GM12878 (cell line): ENCODE results near the gene SMCO4. TPM values are rescaled to one million over a fixed set of nuclear protein-coding genes. Genes with fewer than 3 reads are reported as not detected.
A peak's percentile ranks its signal among the peaks of the same experiment; 100 is the strongest.

Experiments used
- CEBPB ChIP-seq, 2 experiments: fragments of 150-350 bp in 1 of 2; IDR thresholded peaks; 2 replicates each; pipeline ENCODE4 v1.6.1; 2012 to 2014; ENCODE audit warnings: low read depth in 2 of 2, low read length in 2 of 2, borderline replicate concordance in 1 of 2, inconsistent platforms in 1 of 2
- CHD4 ChIP-seq: fragments of 200-600 bp; sonication (generic); IDR thresholded peaks from 2 replicates; pipeline ENCODE4 v1.6.1; 2016; ENCODE audit warnings: mild to moderate bottlenecking
- CTCF ChIP-seq, 3 experiments: IDR thresholded peaks in 2 of 3; conservative IDR thresholded peaks in 1 of 3; 2 replicates each; pipeline ENCODE4 v1.5.1; 2011; ENCODE audit warnings: low read depth in 3 of 3, low read length in 3 of 3, mild to moderate bottlenecking in 3 of 3, control low read depth in 2 of 3, moderate library complexity in 2 of 3, inconsistent platforms in 1 of 3, mixed read lengths in 1 of 3; ENCODE audit not compliant: control insufficient read depth in 2 of 3, insufficient read depth in 1 of 3; ENCODE audit errors: extremely low read depth in 1 of 3
- HCFC1 ChIP-seq: fragments of 150-350 bp; IDR thresholded peaks from 2 replicates; pipeline ENCODE4 v1.6.1; 2014; ENCODE audit warnings: low read length
- HDAC6 ChIP-seq: fragments of 200-600 bp; sonication (generic); IDR thresholded peaks from one replicate; pipeline ENCODE4 v1.8.0; 2017; ENCODE audit warnings: antibody characterized with exemption; ENCODE audit not compliant: unreplicated experiment
- LARP7 ChIP-seq: fragments of 450-650 bp; IDR thresholded peaks from 2 replicates; pipeline ENCODE4 v1.6.1; 2017; ENCODE audit warnings: mild to moderate bottlenecking
- MAX ChIP-seq: IDR thresholded peaks from 2 replicates; pipeline ENCODE4 v1.6.1; 2012; ENCODE audit warnings: low read depth, low read length, improper control_type of control experiment
- NR2C1 ChIP-seq: fragments of 450-650 bp; IDR thresholded peaks from 2 replicates; pipeline ENCODE4 v1.6.1; 2017; ENCODE audit warnings: antibody characterized with exemption, mild to moderate bottlenecking, moderate library complexity
- NRF1 ChIP-seq: conservative IDR thresholded peaks from 2 replicates; pipeline ENCODE4 v1.6.1; 2011; ENCODE audit warnings: mild to moderate bottlenecking, low read depth, low read length, improper control_type of control experiment
- PAX5 ChIP-seq: IDR thresholded peaks from 2 replicates; pipeline ENCODE4 v1.6.1; 2011; ENCODE audit warnings: low read depth, low read length, borderline replicate concordance
- POLR2AphosphoS2 ChIP-seq: IDR thresholded peaks from 2 replicates; pipeline ENCODE4 v1.6.1; 2011; ENCODE audit warnings: low read depth, mild to moderate bottlenecking, low read length, improper control_type of control experiment, moderate library complexity
- PRDM15 ChIP-seq: fragments of 450-650 bp; formaldehyde crosslinking; IDR thresholded peaks from 2 replicates; pipeline ENCODE4 v1.4.0; 2020; ENCODE audit warnings: mild to moderate bottlenecking, moderate library complexity
- SMAD1 ChIP-seq: fragments of 450-650 bp; IDR thresholded peaks from 2 replicates; pipeline ENCODE4 v1.6.1; 2018; ENCODE audit warnings: mild to moderate bottlenecking, low read depth; ENCODE audit not compliant: partially characterized antibody
- polyA plus RNA-seq, 11 experiments: library from polyadenylated mRNA; depleted of rRNA in 4 of 11; unstranded in 6 of 11; stranded (reverse) in 5 of 11; fragments of >200 nt; fragmentation: Nextera tagmentation in 4 of 11; fragmentation: Illumina TruSeq in 1 of 11; extraction: Ambion mirVana in 4 of 11; extraction: Trizol in 1 of 11; gene quantifications; 1 replicate in 1 of 11; 2 replicates in 10 of 11; pipeline versions ENCODE4 v1.2.1 to v1.2.3, GENCODE V29; 2011 to 2016; ENCODE audit warnings: inconsistent platforms in 2 of 11, missing spikeins in 2 of 11, low read depth in 1 of 11
- total RNA-seq, 4 experiments: library from RNA; depleted of rRNA in 3 of 4; stranded (reverse); fragments of >200 nt in 3 of 4; fragmentation: Illumina TruSeq in 1 of 4; extraction: Trizol in 1 of 4; gene quantifications; 2 replicates each; pipeline versions ENCODE4 v1.2.1 to v1.2.3, GENCODE V29; 2013 to 2021
- TF ChIP-seq, protein P1 (sequence below): IDR thresholded peaks from 2 replicates; pipeline ENCODE4 v1.6.1; 2011; ENCODE audit warnings: low read depth, low read length, improper control_type of control experiment, borderline replicate concordance
- TF ChIP-seq, protein P2 (sequence below): fragments of 450-650 bp; IDR thresholded peaks from 2 replicates; pipeline ENCODE4 v1.6.1; 2017; ENCODE audit warnings: antibody characterized with exemption, mild to moderate bottlenecking, moderate library complexity

SMCO4 gene
- total and polyA plus RNA-seq, 10 of the 15 experiments (the other 5 are each of a cell fraction or from before 2014, with no cell fraction given), result 3.6 to 59.9 (median 27.9) TPM

DNA sequence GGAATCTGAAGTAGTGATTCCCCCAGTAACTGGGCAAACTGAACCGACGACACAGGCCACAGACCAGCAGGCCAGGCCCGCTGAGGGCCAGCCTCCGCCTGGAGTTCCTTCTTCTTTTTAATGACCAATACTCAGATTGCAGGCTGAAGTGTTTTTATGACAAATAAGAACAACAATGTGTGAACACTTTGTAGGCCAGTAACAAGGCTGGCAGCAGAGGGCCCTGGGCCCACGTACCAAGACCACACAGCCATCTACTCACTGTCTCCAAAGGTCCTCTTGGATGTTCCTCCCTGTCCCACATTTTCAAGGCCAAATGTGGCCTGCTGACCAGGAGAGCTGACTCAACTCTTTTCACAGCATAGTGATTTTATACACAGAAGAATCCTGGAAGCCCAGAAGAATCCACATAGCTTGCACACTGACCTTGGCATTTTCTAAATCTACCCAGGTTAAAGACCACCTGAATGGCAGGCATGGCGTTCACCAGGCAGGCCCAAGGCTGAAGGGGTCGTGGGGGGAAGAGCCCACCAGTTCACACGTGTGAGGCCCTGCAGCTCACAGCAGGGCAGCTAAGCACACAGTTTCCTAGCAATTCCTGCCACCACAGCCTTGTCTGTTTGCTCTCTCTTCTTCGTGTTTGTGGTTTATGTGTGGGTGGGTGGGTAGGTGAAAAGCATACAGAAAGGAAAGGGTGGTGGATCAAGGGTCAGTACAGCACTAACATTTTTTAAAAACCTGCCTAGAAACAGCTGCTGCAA, 13.3 kb downstream of the SMCO4 start (continued):
- TF ChIP-seq, protein P1, sequence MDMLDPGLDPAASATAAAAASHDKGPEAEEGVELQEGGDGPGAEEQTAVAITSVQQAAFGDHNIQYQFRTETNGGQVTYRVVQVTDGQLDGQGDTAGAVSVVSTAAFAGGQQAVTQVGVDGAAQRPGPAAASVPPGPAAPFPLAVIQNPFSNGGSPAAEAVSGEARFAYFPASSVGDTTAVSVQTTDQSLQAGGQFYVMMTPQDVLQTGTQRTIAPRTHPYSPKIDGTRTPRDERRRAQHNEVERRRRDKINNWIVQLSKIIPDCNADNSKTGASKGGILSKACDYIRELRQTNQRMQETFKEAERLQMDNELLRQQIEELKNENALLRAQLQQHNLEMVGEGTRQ, result no peak
- no peak for TF ChIP-seq POLR2AphosphoS2
- TF ChIP-seq MAX, result no peak
- TF ChIP-seq, protein P2, sequence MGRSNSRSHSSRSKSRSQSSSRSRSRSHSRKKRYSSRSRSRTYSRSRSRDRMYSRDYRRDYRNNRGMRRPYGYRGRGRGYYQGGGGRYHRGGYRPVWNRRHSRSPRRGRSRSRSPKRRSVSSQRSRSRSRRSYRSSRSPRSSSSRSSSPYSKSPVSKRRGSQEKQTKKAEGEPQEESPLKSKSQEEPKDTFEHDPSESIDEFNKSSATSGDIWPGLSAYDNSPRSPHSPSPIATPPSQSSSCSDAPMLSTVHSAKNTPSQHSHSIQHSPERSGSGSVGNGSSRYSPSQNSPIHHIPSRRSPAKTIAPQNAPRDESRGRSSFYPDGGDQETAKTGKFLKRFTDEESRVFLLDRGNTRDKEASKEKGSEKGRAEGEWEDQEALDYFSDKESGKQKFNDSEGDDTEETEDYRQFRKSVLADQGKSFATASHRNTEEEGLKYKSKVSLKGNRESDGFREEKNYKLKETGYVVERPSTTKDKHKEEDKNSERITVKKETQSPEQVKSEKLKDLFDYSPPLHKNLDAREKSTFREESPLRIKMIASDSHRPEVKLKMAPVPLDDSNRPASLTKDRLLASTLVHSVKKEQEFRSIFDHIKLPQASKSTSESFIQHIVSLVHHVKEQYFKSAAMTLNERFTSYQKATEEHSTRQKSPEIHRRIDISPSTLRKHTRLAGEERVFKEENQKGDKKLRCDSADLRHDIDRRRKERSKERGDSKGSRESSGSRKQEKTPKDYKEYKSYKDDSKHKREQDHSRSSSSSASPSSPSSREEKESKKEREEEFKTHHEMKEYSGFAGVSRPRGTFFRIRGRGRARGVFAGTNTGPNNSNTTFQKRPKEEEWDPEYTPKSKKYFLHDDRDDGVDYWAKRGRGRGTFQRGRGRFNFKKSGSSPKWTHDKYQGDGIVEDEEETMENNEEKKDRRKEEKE, result no peak
- TF ChIP-seq SMAD1, result no peak
- no peak for TF ChIP-seq PAX5
- TF ChIP-seq CEBPB (IDR thresholded peaks at IDR 0.05; ENCODE audit: borderline replicate concordance in 1 of 2, low read depth in 2 of 2, low read length in 2 of 2), result no peak
- no peak for TF ChIP-seq CHD4
- no peak for TF ChIP-seq CTCF (IDR thresholded peaks at IDR 0.05 in 2 of 3, conservative IDR thresholded peaks at IDR 0.05 in 1 of 3; ENCODE audit: control insufficient read depth in 2 of 3, extremely low read depth in 1 of 3, insufficient read depth in 1 of 3, low read depth in 3 of 3, low read length in 3 of 3)
- no peak for TF ChIP-seq PRDM15 (CRISPR knock-in tag)
- TF ChIP-seq HCFC1, result no peak
- no peak for TF ChIP-seq NRF1
- no peak; the same call in 1 of the 2 replicates for TF ChIP-seq LARP7
- TF ChIP-seq HDAC6, result no peak
- peak; percentile 41; the same call in 1 of the 2 replicates for TF ChIP-seq NR2C1
